Activated gamma-delta T cell treated with anti-CD3 and anti-CD28 coated beads, Interleukin-2, amount 50 U/mL, for 16 hours (primary cell): ENCODE measurements around the gene MKX.

Experiments
- DNase-seq: peaks from one replicate; pipeline ENCODE4 v3.0.0-alpha.2; 2020; ENCODE audit warnings: low read depth

Gene MKX

DNA sequence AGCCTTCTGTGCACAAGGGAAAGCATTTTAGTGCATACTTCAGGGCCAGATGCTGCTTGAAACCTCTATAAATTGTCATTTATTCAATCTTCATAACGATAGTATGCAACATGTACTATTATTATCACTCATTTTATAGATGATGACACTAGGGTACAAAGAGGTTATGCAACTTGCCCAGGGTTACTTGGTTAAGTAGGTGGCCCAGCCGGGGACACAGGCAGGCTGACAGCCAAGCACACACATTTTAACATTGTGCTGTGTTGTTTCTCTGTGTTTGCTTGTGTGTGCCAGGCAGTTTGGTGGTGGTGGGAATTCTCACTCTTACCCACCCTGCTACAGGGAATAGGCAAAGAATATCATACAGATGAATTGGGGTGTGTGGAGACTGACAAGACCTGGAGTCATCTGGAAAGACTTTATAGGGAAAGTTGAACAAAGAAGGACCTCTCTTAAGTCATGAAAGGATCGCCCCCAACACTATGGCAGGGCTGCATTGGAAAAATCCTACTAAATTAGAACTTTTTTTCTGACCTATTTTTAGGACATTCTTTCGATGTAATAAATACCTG is 98.9 kb downstream of the MKX start:
- no peak for DNase-seq

DNA sequence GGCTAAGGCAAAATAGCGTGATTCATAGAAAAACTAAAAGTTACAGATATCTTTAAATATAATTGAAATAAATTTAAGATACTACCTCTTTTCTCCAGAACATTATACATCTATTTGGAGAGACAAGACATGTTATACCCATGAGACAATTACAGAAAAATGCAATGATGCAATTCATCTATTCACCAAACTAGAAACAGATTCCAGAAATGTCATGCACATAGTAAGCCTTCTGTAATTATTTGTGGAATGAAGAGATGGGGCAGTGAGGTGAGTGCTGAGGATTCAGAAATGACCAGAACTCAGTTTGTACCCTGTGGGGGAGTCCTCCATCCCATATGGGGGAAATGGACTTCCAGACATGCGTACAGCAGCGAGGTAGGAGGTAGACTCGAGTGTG is 99.4 kb downstream of the MKX start:
- DNase-seq: no peak

DNA sequence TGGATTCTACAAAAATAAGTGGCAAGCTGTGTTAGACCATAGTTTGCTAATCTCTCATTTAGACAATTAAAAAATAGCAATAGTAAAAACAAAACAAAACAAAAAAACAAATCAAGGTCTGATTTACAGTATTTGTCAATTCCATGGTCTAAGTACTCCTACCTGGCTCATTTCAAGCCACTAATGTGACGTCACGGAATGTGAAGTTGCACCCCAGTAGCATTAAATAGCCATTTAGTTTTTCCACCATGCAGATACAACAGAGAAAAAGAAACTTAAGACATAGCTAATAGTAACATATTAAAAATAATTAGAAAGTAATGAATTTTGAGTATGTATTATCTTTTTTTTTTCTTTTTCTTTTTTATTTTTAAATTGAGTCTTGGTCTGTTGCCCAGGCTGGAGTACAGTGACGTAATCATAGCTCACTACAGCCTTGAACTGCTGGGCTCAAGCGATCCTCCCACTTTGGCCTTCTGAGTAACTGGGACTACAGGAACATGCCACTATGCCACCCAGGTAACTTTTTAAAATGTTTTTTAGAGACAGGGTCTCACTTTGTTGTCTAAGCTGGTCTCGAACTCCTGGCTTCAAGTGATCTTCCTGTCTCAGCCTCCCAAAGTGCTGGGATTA is 101.2 kb downstream of the MKX start:
- DNase-seq: no peak

DNA sequence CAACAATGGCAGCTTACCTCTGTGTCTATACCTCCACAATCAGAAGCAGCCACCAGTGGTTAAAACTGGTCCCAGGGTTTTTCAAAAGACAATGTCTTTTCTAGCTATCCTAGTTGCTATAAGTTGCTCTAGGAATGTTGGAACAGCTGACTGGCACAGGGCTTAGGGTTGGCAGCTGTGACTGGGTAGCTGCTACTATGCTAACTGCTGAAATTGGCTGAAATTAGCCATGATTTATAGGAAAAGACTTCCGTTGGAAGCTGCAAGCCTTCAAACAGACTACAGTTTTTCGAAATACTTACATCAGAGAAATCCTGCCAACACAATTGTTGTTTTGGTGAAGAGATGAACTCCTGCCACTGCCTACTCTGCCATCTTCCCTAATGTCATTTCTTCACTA is 102.3 kb downstream of the MKX start:
- DNase-seq: no peak

GRCh38 chr10:27642023-27642589 is 103.5 kb downstream of the MKX start:
- no peak for DNase-seq

DNA sequence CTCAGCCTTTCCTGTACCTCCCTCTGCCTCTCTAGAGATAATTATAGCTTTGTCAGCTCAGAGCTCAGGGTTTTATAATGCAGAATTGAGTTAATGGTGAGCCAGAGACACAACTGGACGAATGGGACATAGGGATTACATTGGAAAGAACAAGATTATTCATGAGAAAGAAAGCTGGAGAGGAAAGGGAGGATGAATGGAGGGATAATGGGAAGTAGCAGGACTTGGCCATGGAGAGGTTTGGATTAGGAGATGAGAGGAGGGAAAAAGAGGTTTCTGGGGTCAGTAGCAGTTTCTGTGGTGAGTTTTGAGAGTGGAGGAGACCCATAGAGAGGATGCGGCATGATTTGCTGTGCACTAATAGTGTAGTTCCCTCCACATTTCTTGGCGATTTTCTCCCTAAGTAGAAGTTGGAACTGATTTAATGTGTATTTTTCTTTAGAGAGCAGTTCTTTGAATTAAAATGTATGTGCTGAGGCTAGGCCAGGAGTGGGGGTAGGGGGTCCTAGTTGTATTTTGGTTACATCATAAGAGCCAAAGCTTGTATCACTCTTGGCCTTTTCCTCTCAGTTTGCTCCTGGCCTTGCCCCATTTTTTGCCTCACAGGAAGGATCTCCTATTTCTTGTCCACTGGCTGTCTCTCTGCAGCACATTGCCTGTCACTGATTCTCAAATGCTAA is 107.4 kb downstream of the MKX start:
- no peak for DNase-seq

- no peak for DNase-seq
Measured at GRCh38 chr10:27637601-27638000, 108.0 kb downstream of the MKX start.

DNA sequence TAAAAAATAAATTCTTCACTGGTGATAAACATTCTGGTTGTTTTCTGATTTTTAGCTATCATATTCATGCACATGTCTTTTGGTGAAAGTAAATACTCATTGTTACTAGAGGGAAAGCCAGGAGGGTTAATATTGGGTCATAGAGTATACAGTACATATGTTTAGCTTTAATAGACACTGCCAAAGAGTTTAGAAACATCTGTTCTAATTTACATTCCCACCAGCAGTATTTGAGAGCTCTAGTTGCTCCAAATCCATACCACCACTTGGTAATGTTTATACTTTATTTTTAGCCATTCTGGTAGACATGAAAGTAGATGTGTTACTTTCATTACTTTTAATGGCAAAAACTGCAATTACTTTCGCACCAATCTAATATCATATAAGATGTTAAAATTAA is 108.8 kb downstream of the MKX start:
- no peak for DNase-seq

- no peak for DNase-seq
Measured at GRCh38 chr10:27635699-27636270, 109.8 kb downstream of the MKX start.

GRCh38 chr10:27635290-27635689 is 110.3 kb downstream of the MKX start:
- no peak for DNase-seq

GRCh38 chr10:27628621-27629020 is 117.0 kb downstream of the MKX start:
- DNase-seq: no peak

DNA sequence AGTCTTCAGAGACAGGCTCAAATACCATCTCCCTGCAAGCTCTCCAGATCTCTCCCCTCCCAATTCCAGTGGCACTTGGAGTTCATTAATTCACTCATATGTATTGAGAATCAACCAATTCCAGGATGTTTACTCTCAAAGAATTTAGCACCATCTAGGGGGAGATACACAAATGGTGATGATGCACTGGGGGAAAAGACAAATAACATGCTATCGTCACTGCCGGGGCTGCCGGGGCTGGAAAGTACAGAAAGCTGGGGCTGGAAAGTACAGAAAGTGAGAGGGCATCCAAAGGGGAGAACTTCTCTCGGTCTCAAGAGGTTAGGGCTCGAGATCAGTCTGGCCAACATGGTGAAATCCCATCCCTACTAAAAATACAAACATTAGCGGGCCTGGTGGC is 118.7 kb downstream of the MKX start:
- DNase-seq: no peak

DNA sequence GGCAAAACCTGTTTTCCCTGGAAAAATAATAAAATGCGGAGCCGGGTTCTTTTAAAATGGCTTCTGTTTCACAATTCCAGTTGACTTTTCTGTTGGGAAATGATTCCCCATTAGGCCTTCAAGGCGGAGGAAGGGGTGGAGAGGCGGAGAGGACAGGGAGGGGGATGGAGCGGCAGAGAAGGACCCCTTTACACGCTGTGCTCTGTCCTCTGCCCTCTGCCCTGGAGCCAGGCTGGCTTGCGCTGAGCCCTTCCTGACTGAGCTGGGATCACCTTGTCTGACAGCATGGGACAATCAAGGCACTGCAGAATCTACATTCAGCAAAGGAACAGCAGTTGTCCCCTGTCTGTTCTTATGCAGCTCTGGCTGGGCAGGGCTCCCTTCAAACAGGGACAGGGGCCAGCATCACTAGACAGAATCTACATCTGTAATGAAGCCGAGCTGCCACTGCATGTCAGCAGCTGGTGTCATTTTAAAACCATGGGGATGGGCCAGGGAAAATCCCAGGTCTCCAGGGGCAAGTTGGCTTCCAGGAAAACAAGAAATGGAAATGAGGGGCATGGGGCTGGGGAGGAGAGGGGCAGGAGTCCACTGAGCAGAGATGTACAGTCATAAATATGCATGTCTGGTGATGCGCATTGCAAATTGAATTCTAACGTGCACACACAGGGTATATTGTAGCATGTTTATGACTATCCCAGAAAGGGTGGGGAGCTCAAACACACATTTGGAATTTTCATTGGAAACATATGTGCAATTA is 120.0 kb downstream of the MKX start:
- no peak for DNase-seq

- DNase-seq: no peak
Measured at GRCh38 chr10:27624941-27625340, 120.7 kb downstream of the MKX start.
